ENCODE measurements around the gene NT5C3A. TPM values are rescaled to one million over a fixed set of nuclear protein-coding genes. Genes with fewer than 3 reads are reported as not detected.
"Not testable (repeated sequence)": the region's sequence is repeated elsewhere in the genome, so short reads cannot be mapped to it uniquely, and the experiment has no call there.

The NT5C3A gene
- total RNA-seq, 1 donor from 2014 or later = 26.5 TPM

- DNase-seq (ENCODE audit: low read depth) = not testable (repeated sequence)
These were observed 82.7 kb downstream of the NT5C3A start for GRCh38 chr7:32979902-32980301.

GRCh38 chr7:32979246-32979645 lies 83.3 kb downstream of the NT5C3A start:
- peak; percentile 19 for DNase-seq (ENCODE audit: low read depth)

GRCh38 chr7:32977159-32977558 lies 85.4 kb downstream of the NT5C3A start:
- DNase-seq (ENCODE audit: low read depth) = not testable (repeated sequence)

- DNase-seq (ENCODE audit: low read depth) = not testable (repeated sequence)
These were observed 90.6 kb downstream of the NT5C3A start for GRCh38 chr7:32971967-32972366.

- not testable (repeated sequence) for DNase-seq (ENCODE audit: low read depth)
These were observed 95.4 kb downstream of the NT5C3A start for GRCh38 chr7:32967268-32967582.

GRCh38 chr7:32966489-32967267 lies 95.9 kb downstream of the NT5C3A start:
- not testable (repeated sequence) for DNase-seq (ENCODE audit: low read depth)

- not testable (repeated sequence) for DNase-seq (ENCODE audit: low read depth)
These were observed 98.0 kb downstream of the NT5C3A start for GRCh38 chr7:32964461-32965159.

Other genes starting within 250 kb of the NT5C3A start
- 52.5 and 76.1 TPM in 2 replicates for gene KBTBD2, start 171.0 kb downstream of the NT5C3A start, total RNA-seq
- gene FKBP9, start 105.3 kb downstream of the NT5C3A start, total RNA-seq = 143 and 157 TPM in 2 replicates
- 5.7 and 7.1 TPM in 2 replicates for gene RP9, start 46.6 kb upstream of the NT5C3A start, total RNA-seq
- gene BBS9, start 66.8 kb upstream of the NT5C3A start, total RNA-seq = 12.0 and 23.7 TPM in 2 replicates